SK-N-SH (cell line): ENCODE measurements around the gene CFAP97D1.

Source experiments
- CTCF ChIP-seq: fragments of 200-600 bp; sonication (generic); IDR thresholded peaks from 2 replicates; pipeline ENCODE4 v1.6.1; 2017; ENCODE audit warnings: antibody characterized with exemption, mild to moderate bottlenecking, moderate library complexity
- EP300 ChIP-seq, 2 experiments: IDR thresholded peaks; 2 replicates each; pipeline versions ENCODE4 v1.4.0 to v1.6.1; 2012; ENCODE audit warnings: borderline replicate concordance in 1 of 2, low read depth in 1 of 2, low read length in 1 of 2
- FOXJ3 ChIP-seq: sonication (generic); formaldehyde crosslinking; IDR thresholded peaks from 2 replicates; pipeline ENCODE4 v1.5.1; 2020; ENCODE audit warnings: mild to moderate bottlenecking, missing genetic modification reagents
- FOXM1 ChIP-seq: IDR thresholded peaks from 2 replicates; pipeline ENCODE4 v1.4.0; 2012; ENCODE audit warnings: low read depth, mild to moderate bottlenecking
- SMC3 ChIP-seq: IDR thresholded peaks from 2 replicates; pipeline ENCODE4 v1.6.1; 2012; ENCODE audit warnings: low read depth, low read length, improper control_type of control experiment

GRCh38 chr17:43768382-43768781, 11.9 kb upstream of the CFAP97D1 start:
- TF ChIP-seq CTCF (no peak), EP300 (IDR thresholded peaks at IDR 0.05; ENCODE audit: borderline replicate concordance in 1 of 2, low read depth in 1 of 2, low read length in 1 of 2) (no peak), FOXJ3 (CRISPR knock-in tag) (no peak), SMC3 (no peak), FOXM1 (no peak)
